GM12872 (cell line): ENCODE data around the gene SP110.

Source experiments
- CTCF ChIP-seq: IDR thresholded peaks from 3 replicates; pipeline ENCODE4 v1.5.1; 2011; ENCODE audit warnings: low read depth, mild to moderate bottlenecking, low read length, moderate library complexity; ENCODE audit not compliant: insufficient read depth

SP110 gene

GRCh38 chr2:230219419-230220331 lies at the start of gene SP110:
SP110 (minus strand) TSS chr2:230219984; CDS start chr2:230216927, 3,057 bp downstream.
- TF ChIP-seq CTCF, result no peak

GRCh38 chr2:230268606-230269243 lies 48.9 kb upstream of the SP110 start:
- no peak for TF ChIP-seq CTCF

- no peak for TF ChIP-seq CTCF
Observed at GRCh38 chr2:230267556-230267955, 47.8 kb upstream of the SP110 start.

GRCh38 chr2:230267059-230267458 lies 47.3 kb upstream of the SP110 start:
- no peak for TF ChIP-seq CTCF

GRCh38 chr2:230266638-230267037 lies 46.9 kb upstream of the SP110 start:
- TF ChIP-seq CTCF, result no peak

GRCh38 chr2:230262246-230262645 lies 42.5 kb upstream of the SP110 start:
- no peak for TF ChIP-seq CTCF

- TF ChIP-seq CTCF, result no peak
Observed at GRCh38 chr2:230258483-230258882, 38.7 kb upstream of the SP110 start.
